ENCODE data around the gene TUG1.

The TUG1 gene

DNA sequence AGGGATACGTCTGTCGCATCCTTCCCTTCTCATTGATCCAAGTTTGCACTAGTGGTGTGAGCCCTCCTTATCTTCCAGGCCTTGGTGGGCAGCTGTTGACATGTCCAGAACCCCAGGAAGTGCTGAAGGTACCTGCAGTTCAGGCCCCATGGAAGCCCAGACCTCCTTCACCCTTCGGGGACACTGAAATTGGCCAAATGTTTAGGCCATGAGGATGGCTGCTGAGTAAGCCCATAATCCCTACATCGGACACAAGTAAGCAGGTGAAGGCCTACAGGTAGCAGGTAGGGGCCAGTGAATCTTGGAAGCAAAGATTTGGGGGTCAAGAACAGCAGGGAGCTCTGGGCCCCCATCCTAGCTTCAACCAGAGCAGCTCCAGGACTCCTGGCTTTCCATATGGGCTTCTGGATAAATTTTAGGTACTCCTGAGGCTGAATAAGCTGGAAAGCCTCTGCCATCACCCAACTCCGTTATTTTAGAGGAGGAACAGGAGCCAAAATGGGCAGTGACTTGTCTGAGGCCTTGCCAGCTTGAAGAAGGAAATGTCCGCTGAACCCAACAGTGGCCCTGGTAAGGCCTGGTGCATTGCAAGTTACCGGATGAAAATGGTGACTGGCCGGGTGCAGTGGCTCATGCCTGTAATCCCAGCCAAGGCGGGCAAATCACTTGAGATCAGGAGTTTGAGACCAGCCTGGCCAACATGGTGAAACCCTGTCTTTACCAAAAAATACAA, 45.7 kb upstream of the TUG1 start:
- TF ChIP-seq FOXP2 (optimal IDR thresholded peaks at IDR 0.05; ENCODE audit: borderline replicate concordance, extremely low read depth, extremely low read length, insufficient read depth) (no peak), POLR2AphosphoS5 (IDR thresholded peaks at IDR 0.05; ENCODE audit: low read depth, low read length) (no peak), TAF1 (IDR thresholded peaks at IDR 0.05; ENCODE audit: borderline replicate concordance, insufficient read depth, low read length) (no peak)

DNA sequence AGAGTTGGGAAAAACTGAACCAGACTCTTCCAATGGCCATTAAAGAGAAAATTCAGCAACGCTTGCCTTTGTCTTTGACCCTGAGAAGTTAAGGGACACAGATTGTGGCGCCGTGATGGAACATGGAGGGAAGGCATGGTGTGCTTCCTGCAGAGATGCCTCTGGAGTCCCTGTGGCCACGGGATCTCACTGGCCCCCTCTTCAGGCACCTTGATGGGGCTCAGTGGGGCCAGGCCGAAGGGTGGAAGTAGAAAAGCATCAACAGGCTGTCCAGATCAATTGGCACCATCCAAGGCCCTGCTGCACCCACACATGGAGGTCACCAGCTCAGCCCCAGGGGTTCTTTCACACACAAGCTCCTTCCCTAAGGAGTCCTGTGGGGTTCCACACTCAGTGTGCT, 43.4 kb upstream of the TUG1 start:
- TF ChIP-seq POLR2AphosphoS5 (IDR thresholded peaks at IDR 0.05; ENCODE audit: low read depth, low read length) (no peak), FOXP2 (optimal IDR thresholded peaks at IDR 0.05; ENCODE audit: borderline replicate concordance, extremely low read depth, extremely low read length, insufficient read depth) (no peak), TAF1 (IDR thresholded peaks at IDR 0.05; ENCODE audit: borderline replicate concordance, insufficient read depth, low read length) (no peak), SIN3A (IDR thresholded peaks at IDR 0.05; ENCODE audit: borderline replicate concordance, insufficient read depth, low read length) (no peak)
- TF ChIP-seq, protein P1, sequence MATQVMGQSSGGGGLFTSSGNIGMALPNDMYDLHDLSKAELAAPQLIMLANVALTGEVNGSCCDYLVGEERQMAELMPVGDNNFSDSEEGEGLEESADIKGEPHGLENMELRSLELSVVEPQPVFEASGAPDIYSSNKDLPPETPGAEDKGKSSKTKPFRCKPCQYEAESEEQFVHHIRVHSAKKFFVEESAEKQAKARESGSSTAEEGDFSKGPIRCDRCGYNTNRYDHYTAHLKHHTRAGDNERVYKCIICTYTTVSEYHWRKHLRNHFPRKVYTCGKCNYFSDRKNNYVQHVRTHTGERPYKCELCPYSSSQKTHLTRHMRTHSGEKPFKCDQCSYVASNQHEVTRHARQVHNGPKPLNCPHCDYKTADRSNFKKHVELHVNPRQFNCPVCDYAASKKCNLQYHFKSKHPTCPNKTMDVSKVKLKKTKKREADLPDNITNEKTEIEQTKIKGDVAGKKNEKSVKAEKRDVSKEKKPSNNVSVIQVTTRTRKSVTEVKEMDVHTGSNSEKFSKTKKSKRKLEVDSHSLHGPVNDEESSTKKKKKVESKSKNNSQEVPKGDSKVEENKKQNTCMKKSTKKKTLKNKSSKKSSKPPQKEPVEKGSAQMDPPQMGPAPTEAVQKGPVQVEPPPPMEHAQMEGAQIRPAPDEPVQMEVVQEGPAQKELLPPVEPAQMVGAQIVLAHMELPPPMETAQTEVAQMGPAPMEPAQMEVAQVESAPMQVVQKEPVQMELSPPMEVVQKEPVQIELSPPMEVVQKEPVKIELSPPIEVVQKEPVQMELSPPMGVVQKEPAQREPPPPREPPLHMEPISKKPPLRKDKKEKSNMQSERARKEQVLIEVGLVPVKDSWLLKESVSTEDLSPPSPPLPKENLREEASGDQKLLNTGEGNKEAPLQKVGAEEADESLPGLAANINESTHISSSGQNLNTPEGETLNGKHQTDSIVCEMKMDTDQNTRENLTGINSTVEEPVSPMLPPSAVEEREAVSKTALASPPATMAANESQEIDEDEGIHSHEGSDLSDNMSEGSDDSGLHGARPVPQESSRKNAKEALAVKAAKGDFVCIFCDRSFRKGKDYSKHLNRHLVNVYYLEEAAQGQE (IDR thresholded peaks at IDR 0.05; ENCODE audit: insufficient read depth in 1 of 2, low read depth in 2 of 2, low read length in 2 of 2), result no peak

DNA sequence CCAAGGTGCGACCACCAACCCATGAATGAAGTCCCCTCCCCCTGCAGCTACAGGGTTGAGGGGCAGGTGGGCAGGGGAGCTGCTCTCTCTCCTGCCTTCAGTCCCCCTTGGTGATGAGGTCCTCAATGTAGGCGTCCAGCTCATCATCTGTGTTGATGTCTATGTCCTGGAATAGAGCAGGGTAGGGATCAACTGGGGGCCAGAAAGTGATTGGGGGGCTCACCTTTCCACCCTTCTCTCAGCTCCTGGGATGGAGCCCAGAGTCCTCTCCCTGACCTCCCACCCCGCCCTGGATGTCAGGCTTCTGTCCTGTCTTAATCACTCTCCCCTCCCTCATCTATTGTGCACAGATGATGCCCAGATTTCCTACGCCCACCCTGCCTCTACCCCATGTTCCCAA, 42.4 kb upstream of the TUG1 start:
- TF ChIP-seq POLR2AphosphoS5 (IDR thresholded peaks at IDR 0.05; ENCODE audit: low read depth, low read length) (no peak), FOXP2 (optimal IDR thresholded peaks at IDR 0.05; ENCODE audit: borderline replicate concordance, extremely low read depth, extremely low read length, insufficient read depth) (no peak), TAF1 (IDR thresholded peaks at IDR 0.05; ENCODE audit: borderline replicate concordance, insufficient read depth, low read length) (no peak), SIN3A (IDR thresholded peaks at IDR 0.05; ENCODE audit: borderline replicate concordance, insufficient read depth, low read length) (no peak)
- TF ChIP-seq, protein P1 (IDR thresholded peaks at IDR 0.05; ENCODE audit: insufficient read depth in 1 of 2, low read depth in 2 of 2, low read length in 2 of 2), result no peak

DNA sequence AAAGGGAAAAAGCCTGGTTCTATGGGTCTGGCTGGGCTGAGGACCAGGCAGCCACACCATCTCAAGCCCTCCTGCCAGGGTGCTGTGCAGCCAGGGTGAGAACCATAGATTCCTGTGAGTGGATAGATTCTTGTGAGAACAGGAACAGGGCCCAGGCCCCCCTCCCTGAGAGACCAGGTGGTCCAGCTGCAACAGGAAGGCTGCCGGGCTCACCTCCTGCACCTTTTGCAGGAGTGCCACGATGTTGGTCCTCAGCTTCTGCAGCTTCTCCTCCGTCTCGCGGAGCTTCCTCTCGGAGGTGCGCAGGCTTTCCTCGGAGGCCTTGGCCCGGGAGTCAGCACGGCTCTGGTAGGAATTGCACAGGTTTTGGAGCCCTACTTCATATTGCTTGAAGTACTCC, 41.3 kb upstream of the TUG1 start:
- TF ChIP-seq FOXP2 (optimal IDR thresholded peaks at IDR 0.05; ENCODE audit: borderline replicate concordance, extremely low read depth, extremely low read length, insufficient read depth) (no peak), POLR2AphosphoS5 (IDR thresholded peaks at IDR 0.05; ENCODE audit: low read depth, low read length) (no peak), SIN3A (IDR thresholded peaks at IDR 0.05; ENCODE audit: borderline replicate concordance, insufficient read depth, low read length) (no peak), TAF1 (IDR thresholded peaks at IDR 0.05; ENCODE audit: borderline replicate concordance, insufficient read depth, low read length) (no peak)
- TF ChIP-seq, protein P1 (IDR thresholded peaks at IDR 0.05; ENCODE audit: insufficient read depth in 1 of 2, low read depth in 2 of 2, low read length in 2 of 2), result no peak

DNA sequence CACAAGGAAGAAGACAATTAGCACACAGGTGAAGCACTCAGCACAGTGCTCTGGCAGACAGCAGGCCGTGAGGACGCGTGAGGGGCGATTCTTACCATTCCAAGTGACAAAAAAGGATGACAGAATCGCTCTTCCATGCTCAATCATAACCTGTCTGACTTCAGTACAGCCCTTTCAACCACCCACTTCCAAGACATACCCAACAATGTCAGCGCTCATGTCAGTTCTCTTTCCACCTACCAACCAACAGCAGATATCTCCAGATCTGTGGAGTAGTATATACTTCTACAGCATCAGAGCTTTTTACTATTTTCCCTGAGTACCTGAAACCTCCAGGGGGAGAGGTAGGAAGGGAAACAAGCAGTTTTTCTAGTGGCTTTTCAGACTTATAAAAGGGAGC, 40.7 kb upstream of the TUG1 start:
- no peak for TF ChIP-seq SIN3A (IDR thresholded peaks at IDR 0.05; ENCODE audit: borderline replicate concordance, insufficient read depth, low read length)
- TF ChIP-seq, protein P1 (IDR thresholded peaks at IDR 0.05; ENCODE audit: insufficient read depth in 1 of 2, low read depth in 2 of 2, low read length in 2 of 2), result no peak
- no peak for TF ChIP-seq POLR2AphosphoS5 (IDR thresholded peaks at IDR 0.05; ENCODE audit: low read depth, low read length)
- no peak for TF ChIP-seq TAF1 (IDR thresholded peaks at IDR 0.05; ENCODE audit: borderline replicate concordance, insufficient read depth, low read length)
- TF ChIP-seq FOXP2 (optimal IDR thresholded peaks at IDR 0.05; ENCODE audit: borderline replicate concordance, extremely low read depth, extremely low read length, insufficient read depth), result no peak

All from PFSK-1 (cell line).